ENCODE data around the gene PRDM16. TPM values are rescaled to one million over a fixed set of nuclear protein-coding genes. Genes with fewer than 3 reads are reported as not detected.

The PRDM16 gene
- total RNA-seq, 4 donors from 2014 or later = 15.7 to 54.3 (median 27.6) TPM

DNA sequence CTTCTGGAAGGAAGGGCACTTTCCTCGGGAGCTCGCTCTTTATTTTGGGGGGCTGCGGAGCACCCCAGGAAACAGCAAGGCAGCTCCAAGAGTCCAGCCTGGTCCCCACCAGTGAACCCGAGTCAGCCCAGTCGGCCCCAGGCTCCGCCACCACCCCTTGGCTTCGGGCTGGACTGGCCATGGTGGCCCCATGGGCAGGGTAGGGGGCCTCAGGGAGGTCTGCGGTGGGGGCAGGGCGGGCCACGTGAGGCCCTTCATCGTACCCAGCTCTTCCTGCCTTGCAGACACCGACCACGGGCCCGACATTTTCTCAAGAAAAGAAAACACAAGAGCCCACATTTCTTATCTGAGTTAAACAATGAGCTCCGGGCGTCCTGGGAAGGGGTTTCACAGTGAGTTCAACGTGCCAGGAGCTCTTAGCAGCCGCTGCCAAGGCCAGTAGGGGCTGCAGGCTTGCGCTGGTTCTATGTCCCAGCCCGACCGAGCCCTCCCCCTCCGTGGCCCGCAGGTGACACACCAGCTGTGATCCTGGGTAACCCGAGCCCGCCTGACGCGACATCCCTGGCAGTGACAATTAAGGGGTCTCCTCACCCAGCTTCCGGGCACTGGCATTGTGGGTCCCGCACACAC lies 66.2 kb downstream of the PRDM16 start:
- Histone ChIP-seq H3K36me3 (no peaks in the 10 kb centered on the region), H3K4me1 (peaks cover 37 to 55% of the 10 kb centered on the region in 2 donors), H3K4me3 (replicated peaks in 1 of 3) (no peak overlapping the region), H3K9me3 (no peaks in the 10 kb centered on the region), H3K27ac (no peak overlapping the region), H3K27me3 (no peaks in the 10 kb centered on the region)
- intact Hi-C loops (cut with DNase I) = no loop called here
- DNase-seq = no peak
- 58 to 59% methylated on average over 13 to 24 of the region's 29 CpGs for WGBS, 2 donors
- no peak for TF ChIP-seq POLR2A (IDR thresholded peaks at IDR 0.05)
- no peak for TF ChIP-seq CTCF (IDR thresholded peaks at IDR 0.05)

- no peak for TF ChIP-seq CTCF (IDR thresholded peaks at IDR 0.05)
- TF ChIP-seq POLR2A (IDR thresholded peaks at IDR 0.05) = no peak
- Histone ChIP-seq H3K9me3 (no peaks in the 10 kb centered on the region), H3K27me3 (no peaks in the 10 kb centered on the region), H3K36me3 (no peaks in the 10 kb centered on the region), H3K27ac (no peak overlapping the region), H3K4me1 (peaks cover 34 to 48% of the 10 kb centered on the region in 2 donors), H3K4me3 (replicated peaks in 1 of 3) (no peak overlapping the region)
- no peak for DNase-seq
- WGBS, 2 donors = 76 to 83% methylated on average over 19 to 20 of the region's 35 CpGs
- intact Hi-C loops (cut with DNase I) = no loop called here
These were observed 66.9 kb downstream of the PRDM16 start for GRCh38 chr1:3135744-3136455.

GRCh38 chr1:3136532-3136931 lies 67.5 kb downstream of the PRDM16 start:
- no peak for DNase-seq
- WGBS, 2 donors = 82 to 94% methylated on average over 3 to 5 of the region's 5 CpGs
- Histone ChIP-seq H3K9me3 (no peaks in the 10 kb centered on the region), H3K27me3 (no peaks in the 10 kb centered on the region), H3K27ac (no peak overlapping the region), H3K36me3 (no peaks in the 10 kb centered on the region), H3K4me1 (peaks cover 28 to 42% of the 10 kb centered on the region in 2 donors), H3K4me3 (replicated peaks in 1 of 3) (no peak overlapping the region)
- TF ChIP-seq CTCF (IDR thresholded peaks at IDR 0.05) (no peak), POLR2A (IDR thresholded peaks at IDR 0.05) (no peak)
- intact Hi-C loops (cut with DNase I) = no loop called here

DNA sequence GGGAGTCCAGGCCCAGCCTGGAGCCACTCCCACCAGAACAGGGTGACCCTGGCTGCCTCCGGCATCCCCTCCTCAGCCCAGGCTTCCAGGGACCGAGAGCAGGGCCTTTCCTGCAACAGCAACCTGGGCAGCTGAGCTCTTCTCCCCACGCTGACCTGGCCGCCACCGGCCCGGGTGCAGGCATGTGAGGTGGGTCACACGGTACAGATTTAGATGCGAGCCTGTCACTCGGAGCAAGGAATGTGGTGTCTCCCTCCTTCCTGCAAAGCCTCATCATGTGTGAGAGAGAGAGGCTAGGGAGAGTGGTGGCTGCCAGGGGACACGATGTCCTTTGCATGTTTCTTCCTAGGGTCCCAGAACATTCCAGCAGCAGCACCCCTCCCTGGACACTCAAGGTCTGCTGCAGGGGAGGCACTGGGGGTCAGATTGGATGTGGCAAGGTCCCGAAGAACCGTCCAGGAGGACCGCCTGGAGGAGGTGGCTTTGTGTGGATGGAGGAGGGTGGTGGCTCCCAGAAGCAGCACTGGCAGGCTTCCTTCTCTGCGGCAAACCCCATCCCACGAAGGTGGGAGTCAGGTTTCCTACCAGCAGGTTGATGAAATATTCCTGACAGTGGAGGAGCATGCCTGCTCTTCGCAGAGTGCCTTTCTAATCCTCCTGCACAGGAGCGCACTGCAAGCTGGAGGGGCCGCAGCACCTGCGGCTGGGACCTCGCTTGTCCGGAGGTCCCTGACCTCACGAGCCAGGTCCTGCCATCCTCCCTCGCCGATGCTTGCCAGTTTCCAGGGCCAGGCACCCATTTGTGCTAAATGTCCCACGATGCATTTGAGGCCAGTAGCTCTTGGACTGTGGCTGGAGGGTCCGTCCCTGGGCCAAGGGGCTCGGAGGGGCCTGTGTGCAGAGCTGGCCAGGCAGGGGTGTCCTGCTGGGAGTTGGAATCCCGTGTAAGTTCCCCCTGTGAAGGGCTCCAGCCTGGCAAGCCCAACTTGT lies 68.4 kb downstream of the PRDM16 start:
- no peak for TF ChIP-seq CTCF (IDR thresholded peaks at IDR 0.05)
- TF ChIP-seq POLR2A (IDR thresholded peaks at IDR 0.05) = no peak
- H3K36me3 ChIP-seq = no peaks in the 10 kb centered on the region
- no peak overlapping the region for H3K4me3 ChIP-seq (replicated peaks in 1 of 3)
- H3K9me3 ChIP-seq = no peaks in the 10 kb centered on the region
- H3K27ac ChIP-seq = no peak overlapping the region
- intact Hi-C loops (cut with DNase I) = no loop called here
- peaks cover 19 to 33% of the 10 kb centered on the region in 2 donors for H3K4me1 ChIP-seq
- no peaks in the 10 kb centered on the region for H3K27me3 ChIP-seq
- WGBS, 2 donors = 87 to 94% methylated on average over 20 to 23 of the region's 28 CpGs
- no peak for DNase-seq

Data from thyroid gland (tissue), 4 donors.